Small intestine (tissue), 7 donors: ENCODE results near the gene DSG2. TPM values are rescaled to one million over a fixed set of nuclear protein-coding genes. Genes with fewer than 3 reads are reported as not detected.

Source experiments
- DNase-seq, 2 donors: peaks; one replicate each; pipeline versions ENCODE4 v3.0.0 to v3.0.0-alpha.2; 2013
- FAIRE-seq: peaks from 2 replicates; lab custom pipeline; 2012; peaks lifted over from hg19 to GRCh38; lab: Jason Lieb, UNC
- H3K27ac ChIP-seq, 3 donors: one replicate each; pipeline ENCODE4 v1.5.1; 2013; ENCODE audit warnings: low read length in 2 of 3, mild to moderate bottlenecking in 2 of 3, control low read depth in 1 of 3, inconsistent platforms in 1 of 3, low read depth in 1 of 3, moderate library complexity in 1 of 3
- H3K27me3 ChIP-seq, 3 donors: one replicate each; pipeline ENCODE4 v1.6.1; 2013; ENCODE audit warnings: low read length in 3 of 3, inconsistent platforms in 1 of 3; ENCODE audit not compliant: control insufficient read depth in 3 of 3, insufficient read depth in 3 of 3
- H3K36me3 ChIP-seq, 3 donors: one replicate each; pipeline ENCODE4 v1.6.1; 2013; ENCODE audit warnings: low read length in 3 of 3, inconsistent platforms in 1 of 3, low read depth in 1 of 3, mild to moderate bottlenecking in 1 of 3, moderate library complexity in 1 of 3; ENCODE audit not compliant: control insufficient read depth in 3 of 3, insufficient read depth in 2 of 3
- H3K4me1 ChIP-seq, 3 donors: one replicate each; pipeline ENCODE4 v1.6.1; 2013; ENCODE audit warnings: low read length in 2 of 3, inconsistent platforms in 1 of 3, low read depth in 1 of 3, mild to moderate bottlenecking in 1 of 3, moderate library complexity in 1 of 3; ENCODE audit not compliant: control insufficient read depth in 3 of 3, insufficient read depth in 2 of 3
- H3K4me3 ChIP-seq, 3 donors: one replicate each; pipeline ENCODE4 v1.5.1; 2013; ENCODE audit warnings: low read length in 3 of 3, control low read depth in 1 of 3, inconsistent platforms in 1 of 3, low read depth in 1 of 3, mild to moderate bottlenecking in 1 of 3, moderate library complexity in 1 of 3
- H3K9me3 ChIP-seq, 2 donors: one replicate each; pipeline ENCODE4 v1.6.1; 2013; ENCODE audit warnings: low read depth in 1 of 2, low read length in 1 of 2; ENCODE audit not compliant: control insufficient read depth in 2 of 2, insufficient read depth in 1 of 2
- WGBS, 3 donors: extraction: QIAGEN DNeasy Blood & Tissue Kit; methylation state at CpG; one replicate each; pipeline ENCODE4 v1.1.7; 2013; 5-methylcytosine and 5-hydroxymethylcytosine counted together
- polyA plus RNA-seq, 4 donors: library from polyadenylated mRNA; stranded (reverse) in 3 of 4; unstranded in 1 of 4; fragments of 200-250 nt in 3 of 4; fragments of 120-200 nt in 1 of 4; gene quantifications; one replicate each; pipeline versions ENCODE4 v1.2.1 to v1.2.3, GENCODE V29; 2013
- donor health status: healthy with polysubstance abuse.
- donor health status: control.
- donor health status: control.
- donor health status: Bipolar disorder and iron deficiency.
- donor health status: healthy.

DSG2 gene
- polyA plus RNA-seq, 4 donors = 28.6 to 106 (median 47.9) TPM

DNA sequence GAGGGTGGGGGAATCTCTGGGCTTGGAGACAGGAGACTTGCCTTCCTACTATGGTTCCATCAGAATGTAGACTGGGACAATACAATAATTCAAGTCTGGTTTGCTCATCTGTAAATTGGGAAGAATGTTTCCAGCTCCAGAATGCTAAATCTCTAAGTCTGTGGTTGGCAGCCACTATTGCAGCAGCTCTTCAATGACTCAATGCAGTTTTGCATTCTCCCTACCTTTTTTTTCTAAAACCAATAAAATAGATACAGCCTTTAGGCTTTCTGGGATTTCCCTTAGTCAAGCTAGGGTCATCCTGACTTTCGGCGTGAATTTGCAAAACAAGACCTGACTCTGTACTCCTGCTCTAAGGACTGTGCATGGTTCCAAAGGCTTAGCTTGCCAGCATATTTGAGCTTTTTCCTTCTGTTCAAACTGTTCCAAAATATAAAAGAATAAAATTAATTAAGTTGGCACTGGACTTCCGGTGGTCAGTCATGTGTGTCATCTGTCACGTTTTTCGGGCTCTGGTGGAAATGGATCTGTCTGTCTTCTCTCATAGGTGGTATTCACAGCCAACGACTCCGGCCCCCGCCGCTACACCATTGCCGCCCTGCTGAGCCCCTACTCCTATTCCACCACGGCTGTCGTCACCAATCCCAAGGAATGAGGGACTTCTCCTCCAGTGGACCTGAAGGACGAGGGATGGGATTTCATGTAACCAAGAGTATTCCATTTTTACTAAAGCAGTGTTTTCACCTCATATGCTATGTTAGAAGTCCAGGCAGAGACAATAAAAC, 100.2 kb downstream of the DSG2 start:
- H3K36me3 ChIP-seq = peaks cover 0 to 19% (median 0%) of the 10 kb centered on the region in 3 donors
- DNase-seq (no peak), FAIRE-seq (no peak)
- no peaks in the 10 kb centered on the region for H3K9me3 ChIP-seq
- H3K4me1 ChIP-seq = peaks cover 0 to 17% (median 0%) of the 10 kb centered on the region in 3 donors
- no peak overlapping the region for H3K27ac ChIP-seq
- WGBS, 3 donors = 92 to 96% (median 94%) methylated on average over 13 of the region's 13 CpGs
- H3K27me3 ChIP-seq = no peaks in the 10 kb centered on the region
- H3K4me3 ChIP-seq = no peak overlapping the region

Other genes with a start within 250 kb of the DSG2 start
- under 1 TPM in 2 of 4 donors, not detected in 2; 0.03 to 0.13 TPM for gene DSG1, start 180.0 kb upstream of the DSG2 start, polyA plus RNA-seq
- under 1 TPM in 2 of 4 donors, not detected in 2; 0.07 to 0.28 TPM for gene DSG4, start 121.4 kb upstream of the DSG2 start, polyA plus RNA-seq
- gene DSG3, start 50.4 kb upstream of the DSG2 start, polyA plus RNA-seq = 1 to 10 TPM in 1 of 4 donors, under 1 TPM in 3; 0.03 to 2.5 (median 0.47) TPM
- 1,000 to 10,000 TPM in 1 of 4 donors, 1 to 10 TPM in 2, under 1 TPM in 1; 0.63 to 2,731 (median 6.0) TPM for gene TTR, start 93.7 kb downstream of the DSG2 start, polyA plus RNA-seq
- 10 to 100 TPM in 2 of 4 donors, 1 to 10 TPM in 2; 4.7 to 10.3 (median 8.1) TPM for gene B4GALT6, start 186.4 kb downstream of the DSG2 start, polyA plus RNA-seq